Mesenchymal stem cell (in vitro differentiated cells and primary cell): ENCODE data around the gene EML5.

Source experiments
- DNase-seq: peaks from one replicate; pipeline ENCODE4 v3.0.0-alpha.2; 2013
- H2AFZ ChIP-seq: one replicate; pipeline ENCODE4 v1.6.1; 2013; ENCODE audit warnings: low read depth, mild to moderate bottlenecking, control low read depth, inconsistent platforms, low read length, moderate library complexity
- H2AK5ac ChIP-seq: 2 replicates; pipeline ENCODE4 v1.6.1; 2013; ENCODE audit warnings: low read length, moderate library complexity, mild to moderate bottlenecking, inconsistent platforms; ENCODE audit not compliant: severe bottlenecking
- H2BK120ac ChIP-seq: one replicate; pipeline ENCODE4 v1.6.1; 2013; ENCODE audit warnings: low read depth, mild to moderate bottlenecking, inconsistent platforms, low read length, moderate library complexity
- H2BK12ac ChIP-seq, 2 experiments: one replicate each; pipeline ENCODE4 v1.6.1; 2013; ENCODE audit warnings: inconsistent platforms in 2 of 2, low read length in 2 of 2, mild to moderate bottlenecking in 2 of 2, moderate library complexity in 2 of 2, control low read depth in 1 of 2
- H2BK15ac ChIP-seq: one replicate; pipeline ENCODE4 v1.6.1; 2013; ENCODE audit warnings: mild to moderate bottlenecking, low read depth, inconsistent platforms; ENCODE audit not compliant: poor library complexity, severe bottlenecking
- H2BK5ac ChIP-seq: 2 replicates; pipeline ENCODE4 v1.6.1; 2013; ENCODE audit warnings: low read depth, mild to moderate bottlenecking, low read length, control low read depth, inconsistent platforms; ENCODE audit not compliant: poor library complexity, severe bottlenecking
- H3K14ac ChIP-seq, 2 experiments: one replicate each; pipeline ENCODE4 v1.6.1; 2013; ENCODE audit warnings: inconsistent platforms in 2 of 2, low read length in 2 of 2, control low read depth in 1 of 2, mild to moderate bottlenecking in 1 of 2, moderate library complexity in 1 of 2
- H3K18ac ChIP-seq, 2 experiments: one replicate each; pipeline ENCODE4 v1.6.1; 2013; ENCODE audit warnings: inconsistent platforms in 2 of 2, low read length in 2 of 2, control low read depth in 1 of 2, low read depth in 1 of 2, mild to moderate bottlenecking in 1 of 2
- H3K23ac ChIP-seq, 2 experiments: one replicate each; pipeline ENCODE4 v1.6.1; 2013; ENCODE audit warnings: inconsistent platforms in 2 of 2, low read length in 2 of 2, mild to moderate bottlenecking in 2 of 2, moderate library complexity in 2 of 2, control low read depth in 1 of 2
- H3K27ac ChIP-seq: 2 replicates; pipeline ENCODE4 v1.5.1; 2013; ENCODE audit warnings: mild to moderate bottlenecking, moderate library complexity, low read length, control low read depth, inconsistent platforms; ENCODE audit not compliant: poor library complexity, severe bottlenecking
- H3K27me3 ChIP-seq, 2 experiments: 2 replicates each; pipeline versions ENCODE4 v1.6.1 to v1.7.0; 2013; ENCODE audit warnings: low read length in 2 of 2, mild to moderate bottlenecking in 2 of 2, moderate library complexity in 2 of 2, control low read depth in 1 of 2, inconsistent platforms in 1 of 2; ENCODE audit not compliant: control insufficient read depth in 1 of 2, insufficient read depth in 1 of 2
- H3K36me3 ChIP-seq, 2 experiments: 2 replicates each; pipeline versions ENCODE4 v1.6.1 to v1.7.0; 2013; ENCODE audit warnings: low read length in 2 of 2, control low read depth in 1 of 2, inconsistent platforms in 1 of 2, low read depth in 1 of 2, mild to moderate bottlenecking in 1 of 2; ENCODE audit not compliant: insufficient read depth in 2 of 2, control insufficient read depth in 1 of 2
- H3K4ac ChIP-seq, 2 experiments: one replicate each; pipeline ENCODE4 v1.6.1; 2013; ENCODE audit warnings: inconsistent platforms in 2 of 2, low read length in 2 of 2, mild to moderate bottlenecking in 2 of 2, moderate library complexity in 2 of 2, control low read depth in 1 of 2, low read depth in 1 of 2
- H3K4me1 ChIP-seq: 2 replicates; pipeline ENCODE4 v1.6.1; 2013; ENCODE audit warnings: low read depth, low read length, control low read depth; ENCODE audit not compliant: control insufficient read depth, insufficient read depth
- H3K4me2 ChIP-seq: 2 replicates; pipeline ENCODE4 v1.6.1; 2013; ENCODE audit warnings: low read length, mild to moderate bottlenecking, inconsistent platforms; ENCODE audit not compliant: poor library complexity, severe bottlenecking
- H3K4me3 ChIP-seq, 2 experiments: 2 replicates each; pipeline versions ENCODE4 v1.5.1 to v1.7.0; 2013; ENCODE audit warnings: low read length in 2 of 2, mild to moderate bottlenecking in 2 of 2, control low read depth in 1 of 2, low read depth in 1 of 2; ENCODE audit not compliant: insufficient read depth in 1 of 2
- H3K79me1 ChIP-seq: replicated peaks from 2 replicates; pipeline ENCODE4 v1.6.1; 2013; ENCODE audit warnings: mild to moderate bottlenecking, control low read depth, low read length, inconsistent platforms; ENCODE audit not compliant: poor library complexity, severe bottlenecking
- H3K9ac ChIP-seq: 2 replicates; pipeline ENCODE4 v1.7.0; 2013; ENCODE audit warnings: mild to moderate bottlenecking, low read length, moderate library complexity
- H3K9me3 ChIP-seq: 2 replicates; pipeline ENCODE4 v1.7.0; 2013; ENCODE audit warnings: mild to moderate bottlenecking, low read length; ENCODE audit not compliant: control insufficient read depth
- H4K8ac ChIP-seq: one replicate; pipeline ENCODE4 v1.6.1; 2013; ENCODE audit warnings: inconsistent platforms, mild to moderate bottlenecking, low read length, moderate library complexity
- H4K91ac ChIP-seq: one replicate; pipeline ENCODE4 v1.6.1; 2013; ENCODE audit warnings: mild to moderate bottlenecking, low read length, inconsistent platforms
- WGBS: methylation state at CpG from one replicate; pipeline ENCODE4 v1.1.7; 2013; ENCODE audit warnings: mixed read lengths; 5-methylcytosine and 5-hydroxymethylcytosine counted together

Gene EML5

DNA sequence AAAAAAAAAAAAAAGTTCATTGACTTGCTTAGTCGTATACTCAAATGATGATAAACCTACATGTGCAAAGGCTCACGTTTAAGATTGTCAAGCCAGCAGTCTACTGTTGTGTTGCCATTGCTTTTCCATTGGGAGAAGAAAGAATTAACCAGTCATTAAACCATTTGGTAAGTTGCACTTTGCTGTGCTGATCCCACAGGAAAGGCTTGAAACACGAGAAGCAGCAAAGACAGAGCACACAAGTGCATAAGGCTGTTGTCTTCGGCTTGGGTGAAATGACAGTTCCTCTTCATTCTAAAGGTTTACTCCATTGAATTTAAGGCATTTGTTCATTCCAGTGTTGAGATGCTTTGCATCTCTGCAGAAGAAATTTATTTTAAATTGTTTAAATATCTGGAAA lies 179.8 kb downstream of the EML5 start:
- no peak overlapping the region for H2BK15ac ChIP-seq
- H3K4me3 ChIP-seq, result no peak overlapping the region
- no peak overlapping the region for H2AK5ac ChIP-seq
- no peak overlapping the region for H4K91ac ChIP-seq
- H2AFZ ChIP-seq, result no peak overlapping the region
- no peak overlapping the region for H3K14ac ChIP-seq
- no peak overlapping the region for H2BK5ac ChIP-seq
- H3K27me3 ChIP-seq, result no peaks in the 10 kb centered on the region
- 93% methylated on average over 3 of the region's 4 CpGs for WGBS
- H3K18ac ChIP-seq, result no peak overlapping the region
- H4K8ac ChIP-seq, result no peak overlapping the region
- H3K4ac ChIP-seq, result no peak overlapping the region
- no peaks in the 10 kb centered on the region for H3K9me3 ChIP-seq
- peaks cover 15 to 78% of the 10 kb centered on the region in 2 experiments for H3K36me3 ChIP-seq
- no peak overlapping the region for H2BK12ac ChIP-seq
- no peak overlapping the region for H3K4me2 ChIP-seq
- H3K4me1 ChIP-seq, result no peaks in the 10 kb centered on the region
- no peak overlapping the region for H3K9ac ChIP-seq
- H2BK120ac ChIP-seq, result no peak overlapping the region
- H3K79me1 ChIP-seq, result peaks cover 9% of the 10 kb centered on the region
- no peak overlapping the region for H3K23ac ChIP-seq
- DNase-seq, result no peak
- H3K27ac ChIP-seq, result no peak overlapping the region

DNA sequence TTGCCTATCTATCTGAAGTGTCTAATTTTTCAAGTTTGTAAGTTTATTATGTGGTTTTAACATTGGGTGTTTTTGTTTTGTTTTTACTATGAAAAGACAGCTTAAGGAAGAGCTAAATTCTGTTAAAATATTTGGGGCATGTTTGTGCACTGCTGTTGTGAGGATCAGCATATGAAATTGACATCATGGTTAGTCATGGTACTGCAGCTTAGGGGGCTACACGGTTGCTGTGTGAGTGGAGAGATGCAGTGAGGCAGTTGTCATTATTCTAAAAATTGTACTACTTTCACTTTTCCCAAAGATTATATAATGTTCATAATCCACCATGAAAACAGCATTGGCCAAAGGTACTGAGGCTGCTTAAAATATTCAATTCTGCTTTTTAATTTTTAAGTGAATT lies 180.9 kb downstream of the EML5 start:
- H3K4me3 ChIP-seq, result no peak overlapping the region
- peak overlapping the region; percentile 19 for H3K9ac ChIP-seq
- no peak overlapping the region for H2BK120ac ChIP-seq
- no peak overlapping the region for H2BK12ac ChIP-seq
- H3K4ac ChIP-seq, result no peak overlapping the region
- no peak overlapping the region for H2BK15ac ChIP-seq
- no peak overlapping the region for H4K91ac ChIP-seq
- no CpG with 5 or more reads among the region's 1 CpG for WGBS
- no peak overlapping the region for H3K14ac ChIP-seq
- no peaks in the 10 kb centered on the region for H3K27me3 ChIP-seq
- no peak overlapping the region for H2AK5ac ChIP-seq
- H3K4me1 ChIP-seq, result no peaks in the 10 kb centered on the region
- no peak for DNase-seq
- no peak overlapping the region for H3K27ac ChIP-seq
- H3K4me2 ChIP-seq, result no peak overlapping the region
- H3K23ac ChIP-seq, result no peak overlapping the region
- H2BK5ac ChIP-seq, result no peak overlapping the region
- H4K8ac ChIP-seq, result no peak overlapping the region
- H3K9me3 ChIP-seq, result no peaks in the 10 kb centered on the region
- H3K18ac ChIP-seq, result no peak overlapping the region
- H3K79me1 ChIP-seq, result peaks cover 16% of the 10 kb centered on the region
- H2AFZ ChIP-seq, result no peak overlapping the region
- peaks cover 18 to 89% of the 10 kb centered on the region in 2 experiments for H3K36me3 ChIP-seq

DNA sequence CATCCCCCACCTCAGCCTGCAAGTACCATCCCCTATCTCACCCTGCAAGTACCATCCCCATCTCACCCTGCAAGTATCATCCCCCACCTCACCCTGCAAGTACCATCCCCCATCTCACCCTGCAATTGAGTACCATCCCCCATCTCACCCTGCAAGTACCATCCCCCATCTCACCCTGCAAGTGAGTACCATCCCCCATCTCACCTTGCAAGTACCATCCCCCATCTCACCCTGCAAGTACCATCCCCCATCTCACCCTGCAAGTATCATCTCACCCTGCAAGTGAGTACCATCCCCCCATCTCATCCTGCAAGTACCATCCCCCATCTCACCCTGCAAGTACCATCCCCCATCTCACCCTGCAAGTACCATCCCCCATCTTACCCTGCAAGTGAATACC lies 184.9 kb downstream of the EML5 start:
- Histone ChIP-seq H2BK15ac (no peak overlapping the region), H2BK12ac (no peak overlapping the region), H3K4ac (no peak overlapping the region), H3K4me2 (no peak overlapping the region), H3K4me1 (no peaks in the 10 kb centered on the region), H3K27me3 (no peaks in the 10 kb centered on the region), H3K36me3 (peaks cover 31 to 98% of the 10 kb centered on the region in 2 experiments), H3K9ac (no peak overlapping the region), H4K8ac (no peak overlapping the region), H3K14ac (no peak overlapping the region), H4K91ac (no peak overlapping the region), H2AFZ (no peak overlapping the region), H2BK5ac (no peak overlapping the region), H3K18ac (no peak overlapping the region), H2BK120ac (no peak overlapping the region), H2AK5ac (no peak overlapping the region), H3K9me3 (no peaks in the 10 kb centered on the region), H3K23ac (no peak overlapping the region), H3K27ac (no peak overlapping the region), H3K79me1 (peaks cover 26% of the 10 kb centered on the region), H3K4me3 (no peak overlapping the region)
- no peak for DNase-seq

DNA sequence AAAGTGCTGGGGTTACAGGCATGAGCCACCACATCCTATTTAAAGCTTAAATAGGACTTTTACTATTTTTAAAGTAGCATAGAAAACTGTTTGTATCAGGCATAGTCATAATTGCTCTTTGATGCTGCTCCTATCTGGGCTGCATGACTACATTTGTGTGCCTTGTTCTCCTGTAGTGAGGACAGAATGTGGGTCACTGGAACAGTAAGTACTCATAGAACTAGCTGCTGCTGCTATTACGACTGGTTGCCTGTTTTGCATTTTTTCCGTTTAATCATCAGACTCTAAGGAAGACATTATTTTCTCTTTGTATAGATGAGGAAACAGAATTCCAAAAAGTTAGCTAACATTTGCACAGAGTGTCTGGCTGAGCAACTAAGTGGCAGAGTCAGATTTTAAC lies 187.2 kb downstream of the EML5 start:
- Histone ChIP-seq H3K4me3 (no peak overlapping the region), H3K14ac (no peak overlapping the region), H3K36me3 (peaks cover 36 to 98% of the 10 kb centered on the region in 2 experiments), H2BK5ac (no peak overlapping the region), H3K27ac (no peak overlapping the region), H2AK5ac (no peak overlapping the region), H3K4ac (no peak overlapping the region), H3K4me1 (no peaks in the 10 kb centered on the region), H2BK15ac (no peak overlapping the region), H3K9me3 (no peaks in the 10 kb centered on the region), H2BK12ac (no peak overlapping the region), H4K8ac (no peak overlapping the region), H4K91ac (no peak overlapping the region), H3K9ac (no peak overlapping the region), H3K4me2 (no peak overlapping the region), H3K18ac (no peak overlapping the region), H2BK120ac (no peak overlapping the region), H3K79me1 (peaks cover 31% of the 10 kb centered on the region), H3K27me3 (no peaks in the 10 kb centered on the region), H2AFZ (no peak overlapping the region), H3K23ac (no peak overlapping the region)
- 80% methylated on average over 1 of the region's 2 CpGs for WGBS
- peak; percentile 6 for DNase-seq
